GM12875 (cell line): ENCODE measurements around the gene SAMD9L.

Source experiments
- H3K4me3 ChIP-seq: one replicate; pipeline ENCODE4 v1.5.1; 2011; ENCODE audit warnings: low read depth, low read length, control low read depth
- CTCF ChIP-seq: IDR thresholded peaks from 2 replicates; pipeline ENCODE4 v1.5.1; 2011; ENCODE audit warnings: low read depth, mild to moderate bottlenecking, control low read depth, inconsistent platforms, low read length, moderate library complexity, borderline replicate concordance; ENCODE audit not compliant: insufficient read depth

The SAMD9L gene

GRCh38 chr7:93115796-93116195 lies 32.4 kb downstream of the SAMD9L start:
- no peak overlapping the region for H3K4me3 ChIP-seq
- TF ChIP-seq CTCF, result no peak

- TF ChIP-seq CTCF, result no peak
These were observed 40.2 kb downstream of the SAMD9L start for GRCh38 chr7:93108003-93108402.

GRCh38 chr7:93097388-93097787 lies 50.8 kb downstream of the SAMD9L start:
- no peak for TF ChIP-seq CTCF
- H3K4me3 ChIP-seq, result no peak overlapping the region

More at GRCh38 chr7:93108003-93108402, 40.2 kb downstream of the SAMD9L start:
- no peak overlapping the region for H3K4me3 ChIP-seq

- peak; percentile 56; the same call in 1 of the 2 replicates for TF ChIP-seq CTCF
These were observed 55.3 kb downstream of the SAMD9L start for GRCh38 chr7:93092757-93093370.

More at GRCh38 chr7:93092757-93093370, 55.3 kb downstream of the SAMD9L start:
- H3K4me3 ChIP-seq, result no peak overlapping the region
